Stomach (tissue), 9 donors: ENCODE measurements around the gene MYCBP2. TPM values are rescaled to one million over a fixed set of nuclear protein-coding genes. Genes with fewer than 3 reads are reported as not detected.
"Not testable (repeated sequence)": the region's sequence is repeated elsewhere in the genome, so short reads cannot be mapped to it uniquely, and the experiment has no call there.

Source experiments
- DNase-seq, 2 donors: peaks; one replicate each; pipeline versions ENCODE4 v3.0.0 to v3.0.0-alpha.2; 2013 to 2019
- H3K27ac ChIP-seq, 5 donors: fragments of 200-600 bp in 4 of 5; sonication (generic) in 4 of 5; one replicate each; pipeline ENCODE4 v1.5.1; 2013 to 2019; ENCODE audit warnings: mild to moderate bottlenecking in 1 of 5, moderate library complexity in 1 of 5
- H3K27me3 ChIP-seq, 3 donors: fragments of 200-600 bp; sonication (generic); one replicate each; pipeline ENCODE4 v1.5.1; 2017 to 2019; ENCODE audit warnings: mixed run types in 1 of 3
- H3K36me3 ChIP-seq, 4 donors: fragments of 200-600 bp; sonication (generic); 1 replicate in 3 of 4; 2 replicates in 1 of 4; pipeline ENCODE4 v1.5.1; 2016 to 2019
- H3K4me1 ChIP-seq, 4 donors: fragments of 200-600 bp; sonication (generic); one replicate each; pipeline ENCODE4 v1.5.1; 2016 to 2019
- H3K4me3 ChIP-seq, 4 donors: fragments of 200-600 bp; sonication (generic) in 3 of 4; one replicate each; pipeline ENCODE4 v1.5.1; 2016 to 2019; ENCODE audit warnings: mild to moderate bottlenecking in 1 of 4
- H3K9me3 ChIP-seq, 4 donors: fragments of 200-600 bp; sonication (generic); one replicate each; pipeline ENCODE4 v1.5.1; 2016 to 2019
- CTCF ChIP-seq, 7 experiments: fragments of 450-650 bp in 4 of 7; fragments of 200-600 bp in 3 of 7; sonication (generic) in 3 of 7; IDR thresholded peaks; one replicate each; pipeline ENCODE4 v1.5.1; 2016 to 2019; ENCODE audit warnings: antibody characterized with exemption in 7 of 7, control low read depth in 2 of 7, mild to moderate bottlenecking in 1 of 7
- EP300 ChIP-seq: sonication (generic); formaldehyde crosslinking; IDR thresholded peaks from one replicate; pipeline ENCODE4 v1.6.1; 2017; ENCODE audit warnings: antibody characterized with exemption
- POLR2A ChIP-seq, 4 donors: fragments of 450-650 bp; IDR thresholded peaks; one replicate each; pipeline ENCODE4 v1.6.1; 2016; ENCODE audit warnings: antibody characterized with exemption in 4 of 4, control low read depth in 2 of 4, mild to moderate bottlenecking in 1 of 4, moderate library complexity in 1 of 4
- POLR2AphosphoS5 ChIP-seq, 3 donors: sonication (generic); formaldehyde crosslinking; IDR thresholded peaks; one replicate each; pipeline ENCODE4 v1.6.1; 2016; ENCODE audit warnings: antibody characterized with exemption in 3 of 3
- WGBS, 5 donors: extraction: QIAGEN DNeasy Blood & Tissue Kit in 3 of 5; methylation state at CpG; one replicate each; pipeline versions ENCODE4 v1.1.5 to v1.1.7; 2013 to 2018; 5-methylcytosine and 5-hydroxymethylcytosine counted together
- intact Hi-C: fragments of 100-400 bp; cut with DNase I; formaldehyde crosslinking; loops from one replicate; pipeline ENCODE4 v1.15.1; 2023; ENCODE audit warnings: low total_unique reads
- polyA plus RNA-seq, 3 donors: library from polyadenylated mRNA; stranded (reverse); fragments of 200-250 nt; gene quantifications; one replicate each; pipeline ENCODE4 v1.2.3, GENCODE V29; 2013
- total RNA-seq, 5 donors: library from RNA; depleted of rRNA; stranded (reverse); fragments of >200 nt; gene quantifications; one replicate each; pipeline versions ENCODE4 v1.1.0 to v1.2.3, GENCODE V29; 2014 to 2016
- donor health status: healthy with polysubstance abuse.
- donor health status: Bipolar disorder and iron deficiency.
- donor health status: healthy.

The MYCBP2 gene
- total and polyA plus RNA-seq, 8 donors = 15.6 to 194 (median 70.4) TPM

- intact Hi-C loops = no loop called here
These were observed 7.4 kb downstream of the MYCBP2 start for GRCh38 chr13:77319536-77319935.

DNA sequence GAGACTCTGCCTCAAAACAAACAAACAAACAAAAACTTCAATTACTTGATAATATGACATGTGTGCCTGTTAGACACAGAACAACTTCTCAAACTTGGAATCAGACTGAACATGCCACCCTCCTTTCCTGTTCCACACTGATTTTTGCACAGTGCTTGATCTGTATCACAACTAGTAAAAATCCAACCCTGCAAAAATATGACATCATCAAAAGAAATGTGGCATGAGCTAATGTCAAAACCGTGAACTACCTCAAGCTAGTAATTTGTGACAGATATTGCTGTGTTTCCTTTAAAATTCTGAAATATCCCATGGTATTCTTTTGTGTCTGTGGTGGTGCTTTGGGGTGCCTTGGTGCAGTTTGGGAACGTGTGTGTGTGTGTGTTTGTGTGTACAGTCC is 8.2 kb downstream of the MYCBP2 start:
- no peak for TF ChIP-seq EP300
- no peak for TF ChIP-seq POLR2A (IDR thresholded peaks at IDR 0.05)
- TF ChIP-seq CTCF (IDR thresholded peaks at IDR 0.05) = no peak
- no peak for TF ChIP-seq POLR2AphosphoS5 (IDR thresholded peaks at IDR 0.05)
- peaks cover 5 to 54% (median 30%) of the 10 kb centered on the region in 4 donors for H3K4me1 ChIP-seq
- peaks cover 0 to 5% (median 0%) of the 10 kb centered on the region in 4 donors for H3K36me3 ChIP-seq
- H3K27me3 ChIP-seq = no peaks in the 10 kb centered on the region
- no peaks in the 10 kb centered on the region for H3K9me3 ChIP-seq
- intact Hi-C loops = no loop called here
- H3K4me3 ChIP-seq = no peak overlapping the region
- no peak overlapping the region for H3K27ac ChIP-seq
- DNase-seq = no peak
- WGBS, 5 donors = 52 to 69% (median 66%) methylated on average over 2 of the region's 2 CpGs

More at GRCh38 chr13:77319536-77319935, 7.4 kb downstream of the MYCBP2 start:
- Histone ChIP-seq H3K9me3 (no peaks in the 10 kb centered on the region), H3K4me1 (peaks cover 10 to 59% (median 36%) of the 10 kb centered on the region in 4 donors), H3K27ac (no peak overlapping the region), H3K27me3 (no peaks in the 10 kb centered on the region), H3K36me3 (peaks cover 0 to 5% (median 0%) of the 10 kb centered on the region in 4 donors), H3K4me3 (no peak overlapping the region)
- no peak for DNase-seq
- WGBS, 5 donors = 44 to 67% (median 48%) methylated on average over 2 of the region's 2 CpGs
- TF ChIP-seq POLR2AphosphoS5 (IDR thresholded peaks at IDR 0.05) (no peak), CTCF (IDR thresholded peaks at IDR 0.05) (no peak), POLR2A (IDR thresholded peaks at IDR 0.05) (no peak), EP300 (no peak)

DNA sequence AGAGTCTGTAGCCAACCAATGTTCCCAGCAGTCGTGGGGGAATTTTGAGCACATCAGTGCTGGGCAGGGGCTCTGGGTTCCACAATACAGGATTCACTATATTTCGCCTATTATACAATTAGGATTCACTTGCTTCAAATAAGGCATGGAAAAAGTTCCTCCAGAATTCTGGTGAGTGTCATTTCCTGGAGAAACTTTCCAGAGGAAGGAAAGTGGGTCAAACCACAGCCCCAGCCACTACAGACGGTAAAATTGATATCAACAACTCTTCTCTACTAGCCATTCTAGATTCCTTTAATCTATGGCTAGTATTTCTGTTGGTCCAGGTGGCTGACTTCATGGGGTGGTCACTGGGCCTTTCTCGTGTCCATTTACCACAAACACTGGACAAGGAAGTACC is 10.5 kb downstream of the MYCBP2 start:
- Histone ChIP-seq H3K9me3 (no peaks in the 10 kb centered on the region), H3K27me3 (no peaks in the 10 kb centered on the region), H3K4me1 (peaks cover 0 to 48% (median 22%) of the 10 kb centered on the region in 4 donors), H3K4me3 (no peak overlapping the region), H3K27ac (peak overlapping the region in 2 of 5 donors; percentile 7 to 25), H3K36me3 (peaks cover 0 to 5% (median 0%) of the 10 kb centered on the region in 4 donors)
- WGBS, 5 donors = 57 to 70% (median 66%) methylated on average over 4 of the region's 4 CpGs
- TF ChIP-seq POLR2A (IDR thresholded peaks at IDR 0.05) = no peak
- TF ChIP-seq POLR2AphosphoS5 (IDR thresholded peaks at IDR 0.05) = no peak
- no peak for TF ChIP-seq EP300
- TF ChIP-seq CTCF (IDR thresholded peaks at IDR 0.05) = no peak
- intact Hi-C loops = no loop called here
- no peak for DNase-seq

DNA sequence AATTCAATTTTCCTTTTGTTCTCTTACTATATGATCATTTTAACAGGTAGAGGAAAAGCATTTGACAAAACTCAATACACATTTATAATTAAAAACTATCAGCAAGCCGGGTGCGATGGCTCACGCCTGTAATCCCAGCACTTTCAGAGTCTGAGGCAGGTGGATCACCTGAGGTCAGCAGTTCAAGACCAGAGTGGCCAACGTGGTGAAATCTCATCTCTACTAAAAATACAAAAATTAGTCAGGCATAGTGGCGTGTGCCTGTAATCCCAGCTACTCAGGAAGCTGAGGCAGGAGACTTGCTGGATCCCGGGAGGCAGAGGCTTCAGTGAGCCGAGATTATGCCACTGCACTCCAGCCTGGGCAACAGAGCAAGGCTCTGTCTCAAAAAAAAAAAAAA is 11.4 kb downstream of the MYCBP2 start:
- H3K4me1 ChIP-seq = peaks cover under 1 to 49% (median 26%) of the 10 kb centered on the region in 4 donors
- H3K4me3 ChIP-seq, DNase-seq, H3K9me3 ChIP-seq, H3K27ac ChIP-seq, intact Hi-C loops, H3K27me3 ChIP-seq, H3K36me3 ChIP-seq: not testable (repeated sequence)
- WGBS, 5 donors = 85 to 90% (median 86%) methylated on average over 7 of the region's 7 CpGs

DNA sequence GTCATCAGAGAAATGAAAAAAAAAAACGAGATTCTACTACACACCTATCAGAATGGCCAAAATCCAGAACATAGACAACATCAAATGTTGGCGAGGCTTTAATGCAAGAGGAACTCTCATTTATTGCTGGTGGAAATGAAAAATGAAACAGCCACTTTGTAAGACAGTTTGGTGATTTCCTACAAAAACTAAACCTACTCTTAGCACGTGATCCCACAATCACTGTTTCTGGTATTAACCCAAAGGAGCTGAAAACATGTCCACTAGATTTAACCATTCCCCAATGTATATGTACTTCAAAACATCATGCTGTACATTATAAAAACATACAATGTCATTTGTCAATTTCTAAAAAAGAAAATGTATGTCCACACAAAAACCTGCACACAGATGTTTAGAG is 13.0 kb downstream of the MYCBP2 start:
- Histone ChIP-seq H3K9me3 (no peaks in the 10 kb centered on the region), H3K27ac (no peak overlapping the region), H3K4me1 (peaks cover 2 to 51% (median 29%) of the 10 kb centered on the region in 4 donors), H3K4me3 (no peak overlapping the region), H3K36me3 (peaks cover 0 to 5% (median 0%) of the 10 kb centered on the region in 4 donors), H3K27me3 (no peaks in the 10 kb centered on the region)
- no peak for DNase-seq
- TF ChIP-seq POLR2AphosphoS5 (IDR thresholded peaks at IDR 0.05) (no peak), CTCF (IDR thresholded peaks at IDR 0.05) (no peak), EP300 (no peak), POLR2A (IDR thresholded peaks at IDR 0.05) (no peak)
- intact Hi-C loops = no loop called here
- WGBS, 5 donors = 82 to 88% (median 86%) methylated on average over 3 of the region's 3 CpGs
